K562 (cell line): ENCODE data around the gene INHBC. TPM values are rescaled to one million over a fixed set of nuclear protein-coding genes. Genes with fewer than 3 reads are reported as not detected.
A peak's percentile ranks its signal among the peaks of the same experiment; 100 is the strongest.

ENCODE experiments used
- ATAC-seq: fragments of 200-7000 bp; cut with Tn5 transposase; 3 replicates; pipeline ENCODE4 v1.9.1; 2020; ENCODE audit warnings: moderate library complexity
- BruUV-seq: library from RNA; stranded (reverse); fragments of 400-500 nt; replicated peaks from 2 replicates; lab custom pipeline; 2021; lab: Mats Ljungman, UMichigan
- CTCF ChIA-PET: fragments of 300-600 bp; formaldehyde crosslinking; extraction: SDS; loops from one replicate; lab custom pipeline; 2021; ENCODE audit warnings: low intra/inter-chr PET ratio; lab: Yijun Ruan, JAX
- POLR2A ChIA-PET: fragments of 300-600, 350-650 bp; sonication (Branson Sonifier 250); formaldehyde crosslinking; extraction: SDS; loops from one replicate; lab custom pipeline; 2021; ENCODE audit warnings: antibody characterized with exemption, inconsistent platforms; lab: Yijun Ruan, JAX
- DNase-seq, 4 experiments: peaks; one replicate each; pipeline versions ENCODE4 v3.0.0 to v3.0.0-alpha.2; 2011 to 2018; ENCODE audit warnings: low spot score in 3 of 4, mixed read lengths in 3 of 4; ENCODE audit errors: extremely low read depth in 1 of 4
- FAIRE-seq: peaks from 2 replicates; lab custom pipeline; 2011; peaks lifted over from hg19 to GRCh38; lab: Jason Lieb, UNC
- H2AFZ ChIP-seq: 2 replicates; pipeline ENCODE4 v1.6.0; 2011; ENCODE audit warnings: low read depth, low read length, control low read depth, inconsistent platforms
- H3K27ac ChIP-seq: fragments of 200-600 bp; 3 replicates; pipeline ENCODE4 v1.8.0; 2011; ENCODE audit warnings: low read depth, mild to moderate bottlenecking, control low read depth, inconsistent platforms, low read length, moderate library complexity, mixed read lengths; ENCODE audit errors: extremely low read depth
- H3K27me3 ChIP-seq, 2 experiments: fragments of 300-600 bp in 1 of 2; 2 replicates in 1 of 2; 3 replicates in 1 of 2; pipeline versions ENCODE4 v1.6.0 to v1.8.0; 2011; ENCODE audit warnings: inconsistent platforms in 2 of 2, low read length in 2 of 2, mild to moderate bottlenecking in 1 of 2, mixed read lengths in 1 of 2, moderate library complexity in 1 of 2; ENCODE audit not compliant: control insufficient read depth in 2 of 2, insufficient read depth in 2 of 2
- H3K36me3 ChIP-seq: fragments of 300-600 bp; 3 replicates; pipeline ENCODE4 v1.8.0; 2011; ENCODE audit warnings: mild to moderate bottlenecking, low read length, inconsistent platforms; ENCODE audit not compliant: control insufficient read depth, insufficient read depth
- H3K4me1 ChIP-seq, 2 experiments: fragments of 200-600 bp in 1 of 2; replicated peaks in 1 of 2; 2 replicates in 1 of 2; 3 replicates in 1 of 2; pipeline versions ENCODE4 v1.5.1 to v1.8.0; 2011; ENCODE audit warnings: inconsistent platforms in 2 of 2, low read length in 2 of 2, mild to moderate bottlenecking in 1 of 2, mixed read lengths in 1 of 2, moderate library complexity in 1 of 2; ENCODE audit not compliant: control insufficient read depth in 2 of 2, insufficient read depth in 2 of 2
- H3K4me2 ChIP-seq: 2 replicates; pipeline ENCODE4 v1.6.1; 2011; ENCODE audit warnings: low read length, control low read depth, inconsistent platforms, mixed read lengths; ENCODE audit not compliant: insufficient read depth
- H3K4me3 ChIP-seq: fragments of 200-600 bp; sonication (generic), shearing (Covaris generic); 2 replicates; pipeline ENCODE4 v1.5.1; 2016; ENCODE audit warnings: control low read depth, inconsistent platforms
- H3K79me2 ChIP-seq: fragments of 200-600 bp; 3 replicates; pipeline ENCODE4 v1.8.0; 2011; ENCODE audit warnings: low read length, inconsistent platforms; ENCODE audit not compliant: control insufficient read depth, insufficient read depth
- H3K9ac ChIP-seq, 2 experiments: 2 replicates each; pipeline versions ENCODE4 v1.6.0 to v1.6.1; 2011; ENCODE audit warnings: low read depth in 2 of 2, low read length in 2 of 2, control low read depth in 1 of 2, inconsistent platforms in 1 of 2, mild to moderate bottlenecking in 1 of 2, mixed read lengths in 1 of 2; ENCODE audit not compliant: insufficient read depth in 1 of 2
- H3K9me1 ChIP-seq: one replicate; pipeline ENCODE4 v1.6.0; 2011; ENCODE audit warnings: inconsistent platforms, mild to moderate bottlenecking, low read length, moderate library complexity; ENCODE audit not compliant: control insufficient read depth, insufficient read depth
- H3K9me3 ChIP-seq: replicated peaks from 2 replicates; pipeline ENCODE4 v1.5.1; 2011; ENCODE audit warnings: low read depth, low read length, inconsistent platforms; ENCODE audit not compliant: control insufficient read depth, insufficient read depth
- H4K20me1 ChIP-seq: replicated peaks from 2 replicates; pipeline ENCODE4 v1.6.1; 2011; ENCODE audit warnings: low read length, inconsistent platforms, mixed read lengths; ENCODE audit not compliant: control insufficient read depth, insufficient read depth
- CHD1 ChIP-seq: fragments of 200-600 bp; sonication (generic); IDR thresholded peaks from one replicate; pipeline ENCODE4 v1.6.1; 2012; ENCODE audit warnings: mild to moderate bottlenecking, moderate library complexity, low read length, inconsistent platforms
- CTCFL ChIP-seq: IDR thresholded peaks from 2 replicates; pipeline ENCODE4 v1.6.1; 2011; ENCODE audit warnings: borderline replicate concordance, low read depth, mild to moderate bottlenecking, moderate library complexity, low read length; ENCODE audit not compliant: insufficient read depth, poor library complexity, severe bottlenecking
- EP400 ChIP-seq: fragments of 450-650 bp; IDR thresholded peaks from 2 replicates; pipeline ENCODE4 v1.6.1; 2017; ENCODE audit warnings: antibody characterized with exemption, mild to moderate bottlenecking, moderate library complexity
- GTF3C2 ChIP-seq: IDR thresholded peaks from 3 replicates; pipeline ENCODE4 v1.6.1; 2011; ENCODE audit warnings: borderline replicate concordance, mild to moderate bottlenecking, moderate library complexity; ENCODE audit not compliant: insufficient read length; ENCODE audit errors: extremely low read depth
- NCOA1 ChIP-seq: fragments of 450-650 bp; IDR thresholded peaks from 2 replicates; pipeline ENCODE4 v1.6.1; 2016; ENCODE audit warnings: low read depth
- NFIC ChIP-seq: fragments of 450-650 bp; IDR thresholded peaks from 2 replicates; pipeline ENCODE4 v1.6.1; 2017; ENCODE audit warnings: mild to moderate bottlenecking, inconsistent platforms
- POLR2G ChIP-seq: fragments of 200-400 bp; formaldehyde crosslinking; IDR thresholded peaks from 2 replicates; pipeline ENCODE4 v1.6.1; 2017; ENCODE audit warnings: low read depth, mild to moderate bottlenecking, antibody characterized with exemption, low read length, moderate library complexity
- RBFOX2 ChIP-seq: fragments of 200-400 bp; formaldehyde crosslinking; IDR thresholded peaks from 2 replicates; pipeline ENCODE4 v1.6.1; 2017; ENCODE audit warnings: low read depth, mild to moderate bottlenecking, low read length, moderate library complexity
- SMAD4 ChIP-seq: fragments of 250-450 bp; sonication (Bioruptor Pico); conservative IDR thresholded peaks from 2 replicates; pipeline ENCODE4 v1.8.0; 2021; ENCODE audit warnings: inconsistent platforms, mild to moderate bottlenecking, moderate library complexity
- STAT5B ChIP-seq: fragments of 250-450 bp; sonication (Bioruptor Pico); IDR thresholded peaks from 2 replicates; pipeline ENCODE4 v1.8.0; 2021; ENCODE audit warnings: mild to moderate bottlenecking, inconsistent platforms
- WGBS: fragments of 100-300 bp; shearing (Covaris generic); methylation state at CpG from one replicate; pipeline ENCODE4 v1.1.6; 2016; ENCODE audit warnings: low coverage, mixed read lengths; ENCODE audit not compliant: insufficient coverage; ENCODE audit errors: missing lambda C conversion rate; 5-methylcytosine and 5-hydroxymethylcytosine counted together
- in situ Hi-C: fragments of 300-500 bp; cut with MboI; formaldehyde crosslinking; loops from 4 replicates; pipeline ENCODE4 v1.15.0; 2018; ENCODE audit warnings: inconsistent platforms, mixed read lengths
- intact Hi-C: fragments of 100-400 bp; cut with micrococcal nuclease; formaldehyde crosslinking; loops from 2 replicates; pipeline ENCODE4 v1.14.2; 2022
- polyA plus RNA-seq, 8 experiments: library from polyadenylated mRNA; depleted of rRNA in 4 of 8; stranded (reverse) in 5 of 8; unstranded in 3 of 8; fragments of >200 nt; fragmentation: Nextera tagmentation in 2 of 8; fragmentation: Illumina TruSeq in 1 of 8; extraction: Ambion mirVana in 2 of 8; extraction: Trizol in 1 of 8; gene quantifications; 2 replicates each; pipeline versions ENCODE4 v1.2.1 to v1.2.3, GENCODE V29; 2011 to 2014; ENCODE audit warnings: inconsistent platforms in 1 of 8, missing spikeins in 1 of 8
- total RNA-seq, 7 experiments: library from RNA; depleted of rRNA in 6 of 7; stranded (reverse); fragments of >200 nt in 6 of 7; fragmentation: Illumina TruSeq in 2 of 7; extraction: Trizol in 2 of 7; gene quantifications; 2 replicates each; pipeline versions ENCODE4 v1.2.1 to v1.2.3, GENCODE V29; 2011 to 2021; ENCODE audit warnings: low replicate concordance in 1 of 7

INHBC gene
- total and polyA plus RNA-seq, 9 of the 15 experiments (the other 6 are each of a cell fraction or from before 2014, with no cell fraction given) = 0.07 to 0.24 (median 0.15) TPM; not detected in 4

- peak overlapping the region; percentile 42 to 81; a peak in 3 of 4 replicates for H3K9ac ChIP-seq
Measured at GRCh38 chr12:57460841-57461275, 26.3 kb downstream of the INHBC start.

More at GRCh38 chr12:57460841-57461275, 26.3 kb downstream of the INHBC start:
- no peak for TF ChIP-seq GTF3C2
- peak; percentile 50; the same call in 1 of the 2 replicates for TF ChIP-seq RBFOX2
- no peak for TF ChIP-seq NCOA1
- TF ChIP-seq POLR2G = peak; percentile 64; the same call in 1 of the 2 replicates
- peak; percentile 58 for TF ChIP-seq NFIC
- no peak for TF ChIP-seq SMAD4 (CRISPR knock-in tag)
- no peak for TF ChIP-seq EP400
- peak; percentile 55 for TF ChIP-seq CTCFL
- TF ChIP-seq STAT5B (CRISPR knock-in tag) = no peak
- peak; percentile 13 for TF ChIP-seq CHD1
- Histone ChIP-seq H3K27me3 (peaks cover 2 to 10% of the 10 kb centered on the region in 2 experiments; a peak in 1 of 5 replicates), H4K20me1 (no peaks in the 10 kb centered on the region), H3K4me3 (peak overlapping the region; percentile 62), H2AFZ (no peak overlapping the region), H3K36me3 (no peaks in the 10 kb centered on the region), H3K9me1 (no peaks in the 10 kb centered on the region), H3K4me2 (peak overlapping the region; percentile 50), H3K4me1 (peaks cover 31 to 48% of the 10 kb centered on the region in 2 experiments; a peak in 4 of 5 replicates), H3K27ac (no peak overlapping the region), H3K79me2 (peaks cover 13% of the 10 kb centered on the region; the same call in 2 of the 3 replicates), H3K9me3 (no peaks in the 10 kb centered on the region)
- CTCF ChIA-PET = interaction anchor here (0.6 kb wide), 1 partner anchor 195 kb away, joined by 3 read pairs; no protein-coding TSS in a partner anchor
- POLR2A ChIA-PET = interaction anchor here (0.6 to 2.3 kb wide), 6 partner anchors 9 to 176 kb away, joined by 3 to 13 read pairs (median 4); no protein-coding TSS in a partner anchor
- intact Hi-C loops = no loop called here
- BruUV-seq = no TSS peak
- 16% methylated on average over 16 of the region's 19 CpGs for WGBS
- in situ Hi-C loops = no loop called here
- no peak for FAIRE-seq
- peak in 1 of 4 experiments; percentile 30 for DNase-seq
- no peak for ATAC-seq
